Mesodermal cell (in vitro differentiated cells): ENCODE results near the gene PARD3B.

ENCODE experiments used
- H3K27ac ChIP-seq: 2 replicates; pipeline ENCODE4 v1.7.0; 2013; ENCODE audit warnings: mild to moderate bottlenecking, low read depth, low read length, moderate library complexity; ENCODE audit not compliant: severe bottlenecking
- H3K36me3 ChIP-seq: 2 replicates; pipeline ENCODE4 v1.7.1; 2013; ENCODE audit warnings: mild to moderate bottlenecking, low read length, moderate library complexity; ENCODE audit not compliant: control insufficient read depth, insufficient read depth
- H3K4me1 ChIP-seq: one replicate; pipeline ENCODE4 v1.7.1; 2013; ENCODE audit warnings: mild to moderate bottlenecking, low read length; ENCODE audit not compliant: insufficient read depth, control insufficient read depth, poor library complexity, severe bottlenecking
- H3K4me3 ChIP-seq: 2 replicates; pipeline ENCODE4 v1.7.0; 2013; ENCODE audit warnings: low read length, control low read depth, mild to moderate bottlenecking; ENCODE audit not compliant: insufficient read depth, poor library complexity, severe bottlenecking; ENCODE audit errors: extremely low read depth
- H3K9me3 ChIP-seq: 2 replicates; pipeline ENCODE4 v1.7.1; 2013; ENCODE audit warnings: mild to moderate bottlenecking, low read length, moderate library complexity; ENCODE audit not compliant: control insufficient read depth
- WGBS, 2 experiments: methylation state at CpG; one replicate each; pipeline ENCODE4 v1.1.5; 2013; ENCODE audit warnings: missing lambda C conversion rate in 2 of 2; ENCODE audit not compliant: insufficient coverage in 2 of 2; 5-methylcytosine and 5-hydroxymethylcytosine counted together

Gene PARD3B

DNA sequence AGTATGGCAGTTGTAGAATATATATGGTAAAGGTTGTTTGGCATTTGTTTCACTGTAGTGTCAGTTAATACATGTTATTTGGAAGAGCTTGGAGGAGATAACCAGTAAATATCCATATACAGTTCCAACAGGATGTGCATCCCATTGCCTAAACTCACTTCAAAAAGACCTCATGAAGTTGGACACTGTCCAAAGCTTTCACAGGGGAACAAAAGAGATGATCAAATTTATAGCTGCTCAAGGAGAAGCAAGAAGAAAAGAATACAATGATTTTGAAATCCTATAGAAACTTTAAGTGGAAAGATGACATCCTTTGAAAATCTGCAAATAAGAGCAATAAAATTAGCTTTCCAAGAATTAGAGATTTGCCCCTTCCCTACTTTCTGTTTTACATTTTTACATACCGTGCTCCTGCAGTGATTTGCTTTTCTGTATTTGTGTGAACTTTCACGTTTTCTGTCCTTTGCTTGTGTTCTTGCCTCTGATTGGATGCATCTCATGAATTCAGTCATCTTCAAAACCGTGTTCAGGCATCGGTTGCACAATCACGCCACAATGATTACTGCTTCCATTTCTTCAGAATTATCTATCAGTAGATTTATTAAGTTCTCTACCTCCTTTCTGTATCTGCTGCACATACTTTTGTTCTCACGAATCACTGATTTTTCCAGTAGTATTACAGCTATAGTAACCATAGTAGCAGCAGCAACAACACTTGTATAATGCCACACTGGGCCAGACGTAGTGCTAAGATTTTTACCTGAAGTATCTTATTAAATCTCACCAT, 83.8 kb downstream of the PARD3B start:
- no peak overlapping the region for H3K4me3 ChIP-seq
- H3K27ac ChIP-seq: no peak overlapping the region
- 92 to 98% methylated on average over 5 of the region's 7 CpGs for WGBS, 2 experiments
- H3K36me3 ChIP-seq: no peaks in the 10 kb centered on the region
- H3K4me1 ChIP-seq: peaks cover 2% of the 10 kb centered on the region
- no peaks in the 10 kb centered on the region for H3K9me3 ChIP-seq

DNA sequence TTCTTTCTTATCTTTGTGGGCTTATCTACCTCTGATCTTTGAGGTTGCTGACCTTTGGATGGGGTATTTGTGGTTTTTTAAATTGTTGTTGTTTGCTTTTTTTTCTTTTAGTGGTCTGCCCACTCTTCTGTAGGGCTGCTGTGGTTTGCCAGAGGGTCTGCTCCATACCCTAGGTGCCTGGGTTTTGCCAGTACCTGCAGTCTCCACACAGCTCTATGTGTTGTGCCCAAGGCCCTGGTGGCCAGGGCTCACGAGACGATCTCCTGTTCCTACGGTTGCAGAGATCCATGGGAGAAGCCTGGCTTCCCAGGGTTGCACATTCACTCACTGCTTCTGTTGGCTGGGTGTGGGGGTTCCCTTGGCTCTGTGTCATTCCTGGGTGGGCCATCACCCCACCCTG, 87.1 kb downstream of the PARD3B start:
- Histone ChIP-seq H3K36me3 (no peaks in the 10 kb centered on the region), H3K9me3 (no peaks in the 10 kb centered on the region), H3K4me1 (peaks cover 2% of the 10 kb centered on the region), H3K4me3 (no peak overlapping the region), H3K27ac (no peak overlapping the region)
- WGBS, 2 experiments: no CpG with 5 or more reads among the region's 3 CpGs

DNA sequence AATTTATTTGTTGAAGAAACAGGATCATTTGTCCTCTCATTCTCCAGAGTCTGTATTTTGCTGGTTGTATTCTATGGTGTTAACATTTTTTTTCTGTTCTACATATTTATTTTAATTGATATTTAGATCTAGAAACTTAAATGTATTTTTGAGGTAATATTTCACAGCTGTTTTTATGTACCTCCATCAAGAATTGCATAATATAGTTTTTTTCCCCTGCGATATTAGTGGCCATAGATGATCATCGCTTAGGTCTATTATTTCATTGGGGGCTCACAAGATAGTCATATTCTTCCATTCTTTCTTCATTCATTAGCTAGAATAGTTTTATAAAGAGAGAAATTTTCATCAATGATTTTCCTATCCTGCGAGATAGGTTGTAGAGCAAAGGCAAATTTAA, 89.3 kb downstream of the PARD3B start:
- no peaks in the 10 kb centered on the region for H3K9me3 ChIP-seq
- H3K4me1 ChIP-seq: peaks cover 2% of the 10 kb centered on the region
- 83% methylated on average over 1 of the region's 3 CpGs; no CpG with 5 or more reads in 1 of the 2 experiments for WGBS, 2 experiments
- H3K27ac ChIP-seq: no peak overlapping the region
- H3K4me3 ChIP-seq: no peak overlapping the region
- no peaks in the 10 kb centered on the region for H3K36me3 ChIP-seq

DNA sequence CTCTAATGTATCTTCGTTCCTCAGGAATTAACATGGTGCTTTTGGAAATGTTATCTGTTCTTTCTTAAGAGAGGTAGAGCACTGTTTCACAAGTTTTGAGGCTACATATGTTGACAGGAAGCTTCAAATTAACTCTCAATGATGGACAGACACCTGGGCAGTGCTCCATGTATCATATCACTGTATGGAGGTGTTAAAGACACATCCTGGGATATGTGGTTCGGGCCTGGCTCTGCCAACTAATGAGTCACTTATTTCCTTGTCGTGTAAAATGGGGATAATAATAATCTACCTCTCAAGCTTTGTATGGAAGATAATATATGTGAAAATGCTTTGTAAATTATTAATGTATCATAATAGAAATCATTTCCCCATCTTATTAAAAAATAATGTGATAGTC, 90.2 kb downstream of the PARD3B start:
- H3K4me1 ChIP-seq: peaks cover 2% of the 10 kb centered on the region
- H3K27ac ChIP-seq: no peak overlapping the region
- no CpG with 5 or more reads among the region's 3 CpGs for WGBS, 2 experiments
- H3K9me3 ChIP-seq: no peaks in the 10 kb centered on the region
- H3K4me3 ChIP-seq: no peak overlapping the region
- no peaks in the 10 kb centered on the region for H3K36me3 ChIP-seq

DNA sequence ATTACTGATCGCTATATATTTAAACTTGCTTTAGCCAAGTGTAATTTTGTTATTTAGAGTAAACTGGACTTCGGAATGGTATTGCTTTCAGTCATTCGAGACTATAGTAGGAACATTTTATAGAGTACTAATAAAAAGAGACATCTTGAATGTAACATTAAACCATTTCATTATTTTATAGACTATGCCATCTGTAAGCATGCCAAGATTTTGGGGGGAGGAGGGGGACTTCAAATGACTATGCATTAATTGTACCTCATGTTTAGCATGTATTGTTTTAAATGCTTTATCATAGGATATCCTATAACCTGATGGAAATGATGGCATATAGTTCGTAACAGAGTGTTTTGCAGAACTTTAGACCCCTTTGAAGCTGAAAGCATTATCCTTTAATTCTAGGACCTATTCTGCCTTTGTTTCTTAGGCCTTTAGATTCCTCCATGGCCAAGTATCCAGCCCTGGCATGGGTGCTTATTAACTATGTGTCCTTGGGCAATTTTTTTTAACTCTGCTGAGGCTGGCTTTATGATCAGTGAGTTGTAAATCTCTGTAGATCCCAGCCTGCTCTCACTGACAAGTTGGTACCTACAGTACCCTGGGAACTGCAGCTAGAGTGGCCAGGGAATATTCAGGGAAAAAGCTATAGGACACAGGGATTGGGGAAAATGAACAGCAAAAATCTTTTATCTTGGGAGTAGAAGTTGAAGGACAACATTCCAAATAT, 93.4 kb downstream of the PARD3B start:
- Histone ChIP-seq H3K36me3 (no peaks in the 10 kb centered on the region), H3K4me3 (no peak overlapping the region), H3K9me3 (no peaks in the 10 kb centered on the region), H3K4me1 (no peaks in the 10 kb centered on the region), H3K27ac (no peak overlapping the region)
- WGBS, 2 experiments: no CpG with 5 or more reads among the region's 4 CpGs

DNA sequence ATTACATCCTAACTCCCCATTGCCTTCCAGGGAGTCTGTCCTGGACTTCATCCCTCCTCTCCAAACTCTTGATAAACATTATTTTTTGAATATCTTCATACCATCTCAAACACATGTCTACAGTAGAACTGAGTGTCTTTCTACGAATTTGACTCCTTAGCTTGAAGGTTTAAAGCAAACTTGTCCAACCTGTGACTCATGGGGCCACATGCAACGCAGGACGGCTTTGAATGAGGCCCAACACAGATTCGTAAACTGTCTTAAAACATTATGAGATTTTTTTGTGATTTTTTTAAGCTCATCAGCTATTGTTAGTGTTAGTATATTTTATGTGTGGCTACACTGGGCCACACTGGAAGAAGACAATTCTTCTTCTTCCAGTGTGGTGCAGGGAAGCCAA, 98.1 kb downstream of the PARD3B start:
- Histone ChIP-seq H3K36me3 (no peaks in the 10 kb centered on the region), H3K9me3 (no peaks in the 10 kb centered on the region), H3K27ac (no peak overlapping the region), H3K4me3 (no peak overlapping the region), H3K4me1 (no peaks in the 10 kb centered on the region)
- WGBS, 2 experiments: 88 to 91% methylated on average over 1 of the region's 4 CpGs

DNA sequence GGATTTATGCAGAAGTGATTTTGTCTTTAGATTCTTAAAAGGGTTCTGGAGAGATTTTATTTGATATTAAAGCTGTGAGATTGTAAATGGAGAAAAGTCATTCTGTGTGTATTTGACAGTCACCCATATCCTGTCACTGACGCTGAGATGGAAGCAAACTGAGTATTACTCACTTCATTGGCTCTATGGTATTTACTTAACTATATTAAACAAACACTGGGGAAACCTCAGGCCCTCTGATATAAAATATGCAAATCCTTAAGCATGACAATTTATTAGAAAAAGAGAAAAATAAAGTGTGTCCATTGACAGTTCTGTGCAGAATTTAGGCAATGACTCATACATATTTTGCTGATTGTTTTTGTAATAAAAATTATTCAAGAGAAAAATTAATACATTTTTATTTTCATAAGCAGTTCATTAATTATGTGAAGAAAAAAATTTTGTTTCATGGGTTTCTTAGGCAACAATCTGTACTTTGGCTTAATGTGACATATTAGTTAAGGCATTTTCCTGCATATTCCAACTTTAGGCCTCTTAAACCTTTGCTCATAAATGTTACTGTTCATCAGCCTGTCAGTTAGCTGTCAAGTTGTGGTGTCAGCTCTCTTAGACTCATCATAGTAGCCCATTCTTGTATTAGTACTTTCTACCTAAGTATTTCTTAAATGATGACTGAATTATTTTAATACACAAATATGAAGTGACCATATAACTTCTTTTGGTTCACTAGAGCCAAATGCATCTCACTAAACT, 99.9 kb downstream of the PARD3B start:
- WGBS, 2 experiments: no CpG with 5 or more reads among the region's 1 CpG
- Histone ChIP-seq H3K9me3 (no peaks in the 10 kb centered on the region), H3K4me3 (no peak overlapping the region), H3K36me3 (no peaks in the 10 kb centered on the region), H3K27ac (no peak overlapping the region), H3K4me1 (no peaks in the 10 kb centered on the region)

DNA sequence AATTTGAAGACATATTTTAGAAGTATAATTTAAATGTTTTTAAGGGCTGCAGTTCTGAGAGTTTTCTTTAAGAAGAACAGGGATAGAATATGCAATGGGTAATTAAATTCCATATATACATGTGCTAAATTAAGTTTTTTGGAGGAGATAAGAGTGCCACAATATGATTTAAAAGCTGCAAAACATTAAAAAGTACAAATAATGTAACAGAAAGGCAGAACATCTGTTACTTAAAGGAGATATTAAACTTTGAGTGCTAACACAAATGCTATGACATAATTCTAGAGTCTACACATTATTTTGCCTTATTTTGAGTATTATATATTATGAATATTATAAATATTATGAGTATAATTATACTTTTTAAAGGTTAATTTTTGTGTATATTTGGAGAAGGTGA, 102.4 kb downstream of the PARD3B start:
- no peaks in the 10 kb centered on the region for H3K36me3 ChIP-seq
- H3K9me3 ChIP-seq: peaks cover 12% of the 10 kb centered on the region
- H3K4me1 ChIP-seq: no peaks in the 10 kb centered on the region
- no peak overlapping the region for H3K4me3 ChIP-seq
- no peak overlapping the region for H3K27ac ChIP-seq

DNA sequence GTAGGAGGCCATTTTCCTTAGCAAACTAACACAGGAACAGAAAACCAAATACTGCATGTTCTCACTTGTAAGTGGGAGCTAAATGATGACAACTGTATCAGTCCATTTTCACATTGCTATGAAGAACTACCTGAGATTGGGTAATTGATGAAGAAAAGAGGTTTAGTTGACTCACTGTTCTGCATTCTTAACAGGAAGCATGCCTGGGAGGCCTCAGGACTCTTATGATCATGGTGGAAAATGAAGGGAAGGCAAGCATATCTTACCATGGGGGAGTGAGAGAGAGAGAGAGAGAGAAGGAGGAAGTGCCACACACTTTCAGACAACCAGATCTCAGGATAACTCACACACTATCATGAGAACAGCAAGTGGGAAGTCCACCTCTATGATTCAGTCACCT, 105.3 kb downstream of the PARD3B start:
- no peaks in the 10 kb centered on the region for H3K36me3 ChIP-seq
- no peak overlapping the region for H3K4me3 ChIP-seq
- no peak overlapping the region for H3K27ac ChIP-seq
- H3K9me3 ChIP-seq: peaks cover 12% of the 10 kb centered on the region
- H3K4me1 ChIP-seq: no peaks in the 10 kb centered on the region

DNA sequence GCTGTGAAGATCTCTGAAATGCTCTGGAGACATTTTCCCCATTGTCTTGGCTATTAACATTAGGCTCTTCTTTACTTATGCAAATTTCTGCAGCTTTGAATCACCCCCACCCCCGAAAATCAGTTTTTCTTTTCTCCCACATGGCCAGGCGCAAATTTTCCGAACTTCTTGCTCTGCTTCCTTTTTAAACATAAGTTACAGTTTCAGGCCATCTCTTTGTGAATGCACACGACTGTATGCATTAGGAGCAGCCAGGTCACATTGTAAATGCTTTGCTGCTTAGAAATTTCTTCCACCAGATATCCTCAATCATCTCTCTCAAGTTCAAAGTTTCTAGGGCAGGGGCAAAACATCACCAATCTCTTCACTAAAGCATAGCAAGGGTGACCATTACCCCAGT, 106.8 kb downstream of the PARD3B start:
- H3K27ac ChIP-seq: no peak overlapping the region
- peaks cover 12% of the 10 kb centered on the region for H3K9me3 ChIP-seq
- H3K4me3 ChIP-seq: no peak overlapping the region
- H3K36me3 ChIP-seq: no peaks in the 10 kb centered on the region
- WGBS, 2 experiments: 66 to 88% methylated on average over 4 of the region's 4 CpGs
- H3K4me1 ChIP-seq: no peaks in the 10 kb centered on the region

DNA sequence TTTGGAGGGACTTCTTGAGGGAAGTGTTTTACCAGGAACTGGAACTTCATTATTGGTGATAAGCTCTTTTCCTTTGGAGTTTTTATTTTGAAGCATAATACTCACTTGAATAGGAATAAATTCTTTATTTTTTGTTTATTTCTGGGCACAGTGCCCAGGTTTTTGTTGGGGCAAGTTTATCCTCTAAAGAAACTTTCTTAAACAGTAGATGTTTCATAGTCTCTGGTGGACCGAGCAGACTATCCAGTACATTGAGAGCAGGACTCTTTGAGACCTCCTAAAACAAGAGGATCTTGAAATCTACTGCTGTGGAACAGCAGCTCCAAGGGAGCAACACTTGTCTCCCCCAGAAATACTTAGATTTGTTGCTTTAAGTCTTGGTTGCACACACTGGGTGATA, 109.4 kb downstream of the PARD3B start:
- Histone ChIP-seq H3K27ac (no peak overlapping the region), H3K4me3 (no peak overlapping the region), H3K36me3 (no peaks in the 10 kb centered on the region), H3K4me1 (no peaks in the 10 kb centered on the region), H3K9me3 (peaks cover 12% of the 10 kb centered on the region)
- WGBS, 2 experiments: 100% methylated on average over 1 of the region's 1 CpG; no CpG with 5 or more reads in 1 of the 2 experiments
